ENCODE results near the gene KRTAP12-1. TPM values are rescaled to one million over a fixed set of nuclear protein-coding genes. Genes with fewer than 3 reads are reported as not detected.

Gene KRTAP12-1, protein sequence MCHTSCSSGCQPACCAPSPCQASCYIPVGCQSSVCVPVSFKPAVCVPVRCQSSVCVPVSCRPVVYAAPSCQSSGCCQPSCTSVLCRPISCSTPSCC
- total RNA-seq: not detected in 2 replicates

DNA sequence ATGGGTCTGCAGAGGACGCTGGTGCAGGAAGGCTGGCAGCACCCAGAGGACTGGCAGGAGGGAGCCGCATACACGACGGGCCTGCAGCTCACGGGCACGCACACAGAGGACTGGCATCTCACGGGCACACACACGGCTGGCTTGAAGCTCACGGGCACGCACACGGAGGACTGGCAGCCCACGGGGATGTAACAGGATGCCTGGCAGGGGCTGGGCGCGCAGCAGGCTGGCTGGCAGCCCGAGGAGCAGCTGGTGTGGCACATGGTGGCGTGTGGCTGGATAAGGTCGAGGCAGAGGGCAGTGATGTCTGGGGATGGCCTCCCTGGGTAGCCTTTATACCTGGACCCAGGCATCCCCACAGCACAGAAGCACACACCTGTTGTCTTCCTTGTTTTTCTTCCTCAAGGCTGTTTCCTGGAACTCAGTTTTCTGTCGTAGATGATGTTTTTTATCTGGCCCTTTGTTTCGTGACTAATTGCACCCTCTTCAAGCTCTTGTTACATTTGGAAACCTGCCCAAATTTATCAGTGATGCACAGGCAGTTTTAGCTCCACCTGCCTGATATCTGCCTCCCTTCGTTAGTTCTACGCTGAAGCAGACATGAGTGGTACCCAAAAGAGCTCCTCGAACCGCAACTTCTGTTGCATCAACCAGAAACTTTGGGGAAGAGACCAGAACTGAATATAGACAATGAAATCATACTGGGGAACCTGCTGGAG, at the start of gene KRTAP12-1:
Gene KRTAP12-1 (minus strand): TSS at position 303 of the 719 bp plus-strand sequence. CDS start 40 bp downstream, at position 263.
- intact Hi-C loops (cut with micrococcal nuclease): no loop called here

- intact Hi-C loops (cut with micrococcal nuclease): no loop called here
These were observed 49.1 kb upstream of the KRTAP12-1 start for GRCh38 chr21:44730951-44731579.

DNA sequence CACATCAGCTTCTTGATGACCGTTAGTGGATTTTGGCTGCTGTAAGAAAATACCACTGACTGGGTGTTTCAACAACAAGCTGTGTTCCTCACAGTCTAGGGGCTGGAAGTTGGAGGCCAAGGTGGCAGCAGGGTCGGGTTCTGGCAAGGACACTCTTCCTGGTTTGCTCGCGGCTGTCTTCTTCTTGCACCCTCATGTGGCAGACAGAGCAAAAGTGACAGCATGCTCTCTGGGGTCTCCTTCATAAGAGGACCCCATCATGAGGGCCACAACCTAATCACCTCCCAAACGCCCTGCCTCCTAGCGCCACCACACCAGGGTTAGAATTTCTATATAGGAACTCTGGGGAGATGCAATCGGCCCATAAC, 48.0 kb upstream of the KRTAP12-1 start:
- intact Hi-C loops (cut with micrococcal nuclease): no loop called here

DNA sequence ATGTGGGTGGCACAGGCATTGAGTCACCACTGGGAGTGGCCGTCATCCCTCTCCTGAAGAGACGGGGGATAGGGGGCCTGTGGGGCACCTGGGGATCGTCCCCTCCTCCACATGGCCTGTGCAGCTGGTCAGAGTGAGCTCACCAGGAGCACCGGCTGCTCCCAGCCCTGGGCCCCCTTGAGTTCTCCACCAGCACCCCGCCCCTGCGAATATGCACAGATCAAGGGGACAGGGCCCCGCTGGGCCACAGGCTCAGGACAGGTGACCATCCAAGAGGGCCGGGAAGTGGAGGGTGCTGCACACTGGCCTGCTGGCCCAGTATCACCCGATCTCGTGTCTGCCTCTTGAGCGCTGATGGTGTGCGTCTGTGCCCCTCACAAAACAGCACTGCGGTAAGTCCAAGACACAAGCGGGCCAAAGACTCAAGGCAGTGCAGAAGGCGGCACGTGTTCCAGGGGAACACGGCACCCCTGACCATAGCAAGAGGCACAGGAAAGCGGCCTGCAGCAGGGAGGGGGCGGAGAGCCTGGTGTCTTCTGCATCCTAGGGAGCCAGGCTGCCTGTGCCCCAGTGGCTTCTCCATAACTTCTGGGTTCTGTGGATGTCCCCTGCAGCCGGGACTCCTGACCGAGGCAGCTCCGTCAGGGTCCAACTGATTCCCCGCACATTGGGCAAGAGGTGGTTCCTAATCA, 47.5 kb upstream of the KRTAP12-1 start:
- intact Hi-C loops (cut with micrococcal nuclease): no loop called here

DNA sequence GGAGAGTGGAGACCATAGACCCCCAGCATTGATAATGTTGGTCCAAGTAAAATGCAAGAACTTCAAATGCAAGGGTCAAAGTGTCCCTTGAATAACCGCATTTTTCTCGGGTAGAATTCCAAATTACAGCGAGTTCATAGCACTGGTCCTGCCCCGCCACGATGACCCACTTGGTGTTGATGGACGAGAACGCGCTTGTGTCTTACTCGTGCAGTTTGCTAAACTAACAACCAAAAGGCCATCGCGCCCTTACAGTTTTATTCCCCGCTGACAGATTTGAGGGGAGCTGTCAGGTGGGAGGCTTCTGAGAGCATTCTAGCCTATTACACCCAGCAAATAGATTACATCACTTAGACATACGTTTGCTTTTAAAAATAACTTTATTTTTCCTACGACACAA, 46.8 kb upstream of the KRTAP12-1 start:
- intact Hi-C loops (cut with micrococcal nuclease): no loop called here

DNA sequence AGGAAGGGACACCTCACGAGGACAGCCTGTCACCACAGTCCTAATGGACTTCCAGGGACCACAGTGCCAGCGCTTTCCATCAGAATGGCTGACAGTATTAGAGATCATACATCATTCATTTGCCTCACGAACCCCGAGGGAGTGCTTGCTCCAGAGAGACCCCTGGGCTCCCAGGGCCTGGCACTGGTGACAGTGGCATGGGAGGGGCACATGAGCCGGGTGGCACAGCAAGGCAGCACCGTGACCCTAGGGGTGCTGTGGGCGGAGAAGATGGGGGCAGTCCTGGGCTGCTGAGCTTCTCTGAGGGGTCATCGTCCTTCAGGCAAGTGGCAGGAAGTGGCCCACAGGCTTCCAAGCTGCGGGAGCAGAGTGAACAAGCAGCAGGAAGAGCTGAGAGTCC, 45.8 kb upstream of the KRTAP12-1 start:
- intact Hi-C loops (cut with micrococcal nuclease): no loop called here

GRCh38 chr21:44727321-44727720, 45.4 kb upstream of the KRTAP12-1 start:
- intact Hi-C loops (cut with micrococcal nuclease): no loop called here

- intact Hi-C loops (cut with micrococcal nuclease): no loop called here
These were observed 44.9 kb upstream of the KRTAP12-1 start for GRCh38 chr21:44726826-44727225.

GRCh38 chr21:44724926-44725325, 43.0 kb upstream of the KRTAP12-1 start:
- intact Hi-C loops (cut with micrococcal nuclease): no loop called here

DNA sequence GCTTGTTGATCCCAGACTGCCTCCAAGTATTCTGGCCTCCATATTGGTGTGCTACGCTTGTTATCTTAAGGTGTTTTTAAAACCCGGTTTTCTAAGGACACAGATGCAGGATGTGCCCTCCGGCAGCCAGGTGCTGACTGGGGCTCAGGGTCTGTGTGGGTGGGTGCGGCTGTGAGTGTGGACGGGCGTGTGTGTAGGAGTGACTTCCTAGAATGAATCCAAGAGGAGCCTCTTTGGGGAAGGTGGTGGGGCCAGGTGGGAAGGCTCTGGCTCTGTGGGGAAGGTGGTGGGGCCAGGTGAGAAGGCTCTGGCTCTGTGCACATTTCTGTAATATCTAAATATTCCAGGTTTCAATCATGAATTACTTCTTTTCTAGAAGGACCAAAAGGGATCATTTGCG, 42.2 kb upstream of the KRTAP12-1 start:
- intact Hi-C loops (cut with micrococcal nuclease): no loop called here

DNA sequence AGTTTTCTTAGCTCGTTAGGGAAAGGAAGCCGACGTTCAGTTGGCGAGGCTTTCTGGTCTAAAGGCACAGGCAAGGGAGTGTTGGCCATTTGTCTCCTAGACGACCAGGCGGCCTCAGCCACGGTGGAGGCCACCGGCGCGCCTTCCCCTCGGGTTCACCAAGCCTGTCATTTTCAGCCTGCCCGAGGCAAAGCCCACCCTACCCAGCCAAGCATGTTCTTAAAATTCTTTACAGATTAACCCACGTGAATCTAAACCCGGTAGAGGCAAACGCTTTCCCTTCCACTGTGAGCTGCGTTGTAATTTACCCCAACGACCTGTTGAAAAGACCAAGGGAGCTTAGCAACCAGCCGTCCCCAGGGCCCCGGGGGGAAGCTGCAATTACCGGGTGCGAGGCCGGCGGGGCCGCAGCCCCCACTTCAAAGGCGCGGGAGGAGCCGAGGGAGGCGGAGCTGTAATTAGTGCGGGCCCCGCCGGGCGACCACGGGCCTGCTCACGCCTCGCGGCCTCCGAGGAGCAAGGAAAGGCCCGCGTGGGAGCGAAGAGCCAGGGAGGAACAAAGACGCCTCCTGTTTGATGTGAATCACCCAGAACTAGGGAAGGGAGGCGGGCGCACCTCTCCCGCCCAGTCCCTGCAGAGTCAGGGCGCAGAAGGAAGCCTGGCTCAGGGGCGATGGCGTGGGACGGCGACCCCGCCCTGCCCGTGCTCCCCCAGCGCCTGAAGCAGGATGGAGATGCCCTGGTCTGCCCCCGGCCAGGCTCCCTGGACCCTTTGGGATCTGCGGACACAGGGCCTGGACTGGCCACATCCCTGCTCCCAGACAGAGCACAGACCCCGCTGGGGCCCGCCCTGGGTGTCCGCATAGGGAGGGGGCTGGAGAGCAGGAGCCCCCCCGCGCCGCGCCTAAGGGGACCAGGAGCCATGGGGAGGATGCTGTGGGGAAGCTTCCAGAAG, 41.5 kb upstream of the KRTAP12-1 start:
- intact Hi-C loops (cut with micrococcal nuclease): no loop called here

DNA sequence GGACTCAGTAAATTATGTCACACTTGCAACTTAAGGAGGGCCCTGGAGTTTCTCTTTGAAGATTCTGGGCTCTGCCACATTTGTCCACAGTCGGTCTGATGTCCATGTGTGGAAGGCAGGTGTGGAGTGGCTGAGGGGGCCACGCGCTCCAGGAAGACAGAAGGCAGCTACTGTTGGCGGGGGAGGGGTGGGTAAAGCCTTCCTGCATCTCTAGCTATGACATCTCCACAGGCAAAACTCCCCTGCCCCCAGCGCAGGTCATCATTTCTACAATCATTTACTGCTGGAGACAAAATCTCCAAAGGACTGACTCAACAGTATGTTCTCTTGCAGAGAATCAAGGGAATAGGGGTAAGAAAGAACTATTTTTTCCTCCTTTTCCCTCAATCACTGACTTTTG, 40.8 kb upstream of the KRTAP12-1 start:
- intact Hi-C loops (cut with micrococcal nuclease): no loop called here

DNA sequence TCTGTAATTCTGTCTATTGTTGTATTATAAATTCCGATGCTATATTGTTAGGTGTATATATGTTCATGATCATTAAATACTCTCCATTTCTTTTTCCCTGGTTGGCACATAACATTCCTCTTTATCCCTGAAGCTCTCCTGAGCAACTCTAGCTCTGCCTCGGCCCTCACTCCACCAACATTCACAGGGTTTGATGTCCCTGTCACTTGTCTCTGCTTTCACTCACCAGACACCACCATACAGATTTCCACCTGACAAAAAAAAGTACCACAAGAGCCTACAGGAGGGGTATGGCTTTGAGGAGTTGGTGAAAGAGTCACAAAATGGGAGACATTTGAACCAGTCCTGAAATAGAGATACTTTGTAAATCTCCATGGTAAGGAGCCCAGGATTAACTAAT, 38.2 kb upstream of the KRTAP12-1 start:
- intact Hi-C loops (cut with micrococcal nuclease): no loop called here

DNA sequence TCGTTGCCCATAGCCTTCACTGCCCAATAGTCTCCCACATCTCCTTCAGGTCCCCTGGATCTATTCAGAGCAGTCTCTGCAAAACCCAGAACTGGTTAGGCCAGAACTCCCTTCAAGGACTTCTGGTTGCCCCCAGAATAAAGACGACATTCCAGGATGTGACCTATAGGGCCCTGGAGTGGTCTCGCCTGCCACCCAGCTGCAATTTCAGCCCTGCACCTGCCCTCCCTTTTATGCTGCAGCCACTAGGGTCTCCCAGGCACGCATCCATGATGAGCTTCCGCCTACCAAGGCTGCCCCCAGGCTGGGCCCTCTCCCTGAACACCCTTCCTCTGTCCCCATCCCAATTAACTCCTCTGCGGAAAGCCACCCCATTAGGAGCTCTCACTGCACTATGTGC, 36.6 kb upstream of the KRTAP12-1 start:
- intact Hi-C loops (cut with micrococcal nuclease): no loop called here

- intact Hi-C loops (cut with micrococcal nuclease): no loop called here
These were observed 36.1 kb upstream of the KRTAP12-1 start for GRCh38 chr21:44718093-44718492.

- intact Hi-C loops (cut with micrococcal nuclease): no loop called here
These were observed 35.0 kb upstream of the KRTAP12-1 start for GRCh38 chr21:44716984-44717383.

DNA sequence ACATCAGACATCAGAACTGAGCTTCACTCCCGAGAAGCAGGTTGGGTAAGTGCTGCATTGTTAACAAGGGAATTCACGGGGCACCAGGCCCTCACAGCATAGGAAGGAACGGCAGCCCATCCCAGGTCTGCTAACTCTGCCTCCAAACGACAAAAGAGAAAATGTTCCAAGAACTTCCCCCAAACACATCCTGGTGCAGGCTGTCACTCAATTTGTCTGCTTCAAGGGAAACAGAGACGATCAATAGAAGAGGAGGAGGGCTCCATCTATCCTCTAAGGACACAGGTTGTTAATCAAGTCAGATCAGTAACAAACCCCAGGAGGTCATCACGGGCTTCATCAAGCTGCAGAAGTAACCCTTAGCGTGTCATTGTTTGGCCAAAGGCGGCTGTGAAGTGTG, 32.9 kb upstream of the KRTAP12-1 start:
- intact Hi-C loops (cut with micrococcal nuclease): no loop called here

- intact Hi-C loops (cut with micrococcal nuclease): no loop called here
These were observed 31.9 kb upstream of the KRTAP12-1 start for GRCh38 chr21:44713846-44714245.

- intact Hi-C loops (cut with micrococcal nuclease): no loop called here
These were observed 31.2 kb upstream of the KRTAP12-1 start for GRCh38 chr21:44713130-44713529.

DNA sequence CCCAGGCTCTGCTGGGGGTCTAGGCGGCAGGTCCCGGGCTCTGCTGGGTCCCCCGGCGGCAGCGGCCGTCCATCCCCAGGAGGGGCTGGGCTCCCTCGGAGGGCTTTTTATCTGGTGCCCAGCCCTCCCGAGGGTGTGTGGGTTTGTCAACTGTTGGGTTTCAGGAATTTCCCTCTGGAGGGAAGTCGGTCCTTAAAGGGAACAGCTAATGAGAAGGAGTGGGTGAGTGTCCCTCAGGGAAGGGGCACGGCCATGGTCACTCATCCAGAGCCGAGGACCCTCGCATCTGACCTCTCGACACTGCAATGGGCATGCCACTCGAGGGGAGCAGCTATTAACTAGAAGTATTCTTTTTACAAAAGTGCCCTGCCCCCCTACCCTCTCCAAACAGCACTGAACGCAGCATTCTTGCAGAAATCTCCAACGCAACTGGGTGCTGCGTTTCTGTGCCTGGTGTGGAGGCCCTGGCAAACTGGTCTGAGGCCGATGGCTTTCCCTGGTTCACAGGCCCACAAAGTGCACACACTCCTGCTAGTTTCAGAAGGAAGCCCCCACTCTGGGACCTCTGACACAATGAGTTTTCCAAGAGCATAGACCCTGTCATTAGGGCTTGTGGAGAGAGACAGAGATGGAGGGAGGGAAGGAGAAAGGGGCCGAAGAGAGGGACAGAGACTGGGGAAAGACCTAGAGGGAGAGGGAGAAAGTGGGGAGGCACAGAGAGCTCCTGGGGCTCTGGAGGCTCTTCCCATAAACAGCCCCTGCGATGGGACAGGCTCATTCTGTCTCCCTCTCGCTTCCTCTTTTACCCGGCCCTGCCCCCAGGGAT, 30.5 kb upstream of the KRTAP12-1 start:
- intact Hi-C loops (cut with micrococcal nuclease): no loop called here

Measured in T-helper 1 cell treated with Interleukin-12 subunit alpha and Interleukin-12 subunit beta and Interleukin-4 antibody, amounts not matched to agents 30 ng/mL and 1 ng/mL, for 36 hours (primary cell).